Measurements from ENCODE around the gene MYOC.
"Not testable (repeated sequence)": the region's sequence is repeated elsewhere in the genome, so short reads cannot be mapped to it uniquely, and the experiment has no call there.

Gene MYOC

GRCh38 chr1:171622152-171622462, 30.4 kb downstream of the MYOC start, which contains the start of gene MYOCOS:
Gene MYOCOS (plus strand): TSS chr1:171622243. CDS start chr1:171623884, 1,641 bp downstream.
- H3K9ac ChIP-seq (ENCODE audit: low read length): no peak within 1 kb of the TSS
- H3K4me1 ChIP-seq (ENCODE audit: insufficient read depth, low read length, severe bottlenecking): no peaks in the 10 kb centered on the region
- TF ChIP-seq EZH2 (IDR thresholded peaks at IDR 0.05; ENCODE audit: borderline replicate concordance, low read length): no peak
- TF ChIP-seq, protein P1, sequence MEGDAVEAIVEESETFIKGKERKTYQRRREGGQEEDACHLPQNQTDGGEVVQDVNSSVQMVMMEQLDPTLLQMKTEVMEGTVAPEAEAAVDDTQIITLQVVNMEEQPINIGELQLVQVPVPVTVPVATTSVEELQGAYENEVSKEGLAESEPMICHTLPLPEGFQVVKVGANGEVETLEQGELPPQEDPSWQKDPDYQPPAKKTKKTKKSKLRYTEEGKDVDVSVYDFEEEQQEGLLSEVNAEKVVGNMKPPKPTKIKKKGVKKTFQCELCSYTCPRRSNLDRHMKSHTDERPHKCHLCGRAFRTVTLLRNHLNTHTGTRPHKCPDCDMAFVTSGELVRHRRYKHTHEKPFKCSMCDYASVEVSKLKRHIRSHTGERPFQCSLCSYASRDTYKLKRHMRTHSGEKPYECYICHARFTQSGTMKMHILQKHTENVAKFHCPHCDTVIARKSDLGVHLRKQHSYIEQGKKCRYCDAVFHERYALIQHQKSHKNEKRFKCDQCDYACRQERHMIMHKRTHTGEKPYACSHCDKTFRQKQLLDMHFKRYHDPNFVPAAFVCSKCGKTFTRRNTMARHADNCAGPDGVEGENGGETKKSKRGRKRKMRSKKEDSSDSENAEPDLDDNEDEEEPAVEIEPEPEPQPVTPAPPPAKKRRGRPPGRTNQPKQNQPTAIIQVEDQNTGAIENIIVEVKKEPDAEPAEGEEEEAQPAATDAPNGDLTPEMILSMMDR (IDR thresholded peaks at IDR 0.05; ENCODE audit: low read length): no peak
- no peaks in the 10 kb centered on the region for H3K36me3 ChIP-seq (ENCODE audit: insufficient read depth, low read length)
- no peaks in the 10 kb centered on the region for H3K27me3 ChIP-seq (ENCODE audit: insufficient read depth, low read length)
- no peak within 1 kb of the TSS for H3K4me2 ChIP-seq (ENCODE audit: low read length)
- H3K9me3 ChIP-seq (ENCODE audit: low read length): no peaks in the 10 kb centered on the region
- no peak within 1 kb of the TSS for H3K4me3 ChIP-seq (ENCODE audit: low read depth, low read length, poor library complexity, severe bottlenecking)
- no peaks in the 10 kb centered on the region for H3K79me2 ChIP-seq (ENCODE audit: insufficient read depth, low read length)
- H4K20me1 ChIP-seq (ENCODE audit: insufficient read depth, low read length): no peaks in the 10 kb centered on the region
- H3K9me2 ChIP-seq (ENCODE audit: low read depth, low read length): no peaks in the 10 kb centered on the region
- H3F3A ChIP-seq (ENCODE audit: insufficient read depth, low read length): no peaks in the 10 kb centered on the region
- no peak within 1 kb of the TSS for H3K27ac ChIP-seq (ENCODE audit: low read depth, low read length, poor library complexity, severe bottlenecking)
- no peak within 1 kb of the TSS for H2AFZ ChIP-seq (ENCODE audit: low read length)

DNA sequence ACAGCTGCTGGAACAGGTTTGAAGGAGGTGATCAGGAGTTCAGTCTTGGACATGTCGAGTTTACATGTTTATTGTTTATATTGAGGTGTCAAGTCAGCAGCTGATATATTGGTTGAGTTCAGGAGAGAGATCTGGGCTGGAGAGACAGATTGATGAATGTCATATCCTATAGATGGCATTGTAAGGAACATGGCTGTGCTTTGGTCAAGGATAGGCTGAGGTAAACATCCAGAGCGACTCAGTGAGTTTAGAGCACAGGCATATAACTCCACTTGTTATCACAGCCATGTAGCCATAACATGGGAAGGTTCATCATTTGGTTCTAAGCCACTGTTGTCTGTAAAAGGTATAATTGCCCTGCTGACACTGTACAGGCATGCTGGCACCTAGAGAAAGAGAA, 35.9 kb downstream of the MYOC start:
- Histone ChIP-seq H3K79me2 (ENCODE audit: insufficient read depth, low read length) (no peaks in the 10 kb centered on the region), H4K20me1 (ENCODE audit: insufficient read depth, low read length) (no peaks in the 10 kb centered on the region), H3F3A (ENCODE audit: insufficient read depth, low read length) (no peaks in the 10 kb centered on the region), H3K27ac (ENCODE audit: low read depth, low read length, poor library complexity, severe bottlenecking) (no peak overlapping the region), H3K27me3 (ENCODE audit: insufficient read depth, low read length) (no peaks in the 10 kb centered on the region), H3K9me2 (ENCODE audit: low read depth, low read length) (no peaks in the 10 kb centered on the region), H3K4me1 (ENCODE audit: insufficient read depth, low read length, severe bottlenecking) (peaks cover 8% of the 10 kb centered on the region), H2AFZ (ENCODE audit: low read length) (no peak overlapping the region), H3K4me3 (ENCODE audit: low read depth, low read length, poor library complexity, severe bottlenecking) (no peak overlapping the region), H3K9ac (ENCODE audit: low read length) (no peak overlapping the region), H3K4me2 (ENCODE audit: low read length) (no peak overlapping the region), H3K36me3 (ENCODE audit: insufficient read depth, low read length) (no peaks in the 10 kb centered on the region), H3K9me3 (ENCODE audit: low read length) (no peaks in the 10 kb centered on the region)
- TF ChIP-seq EZH2 (IDR thresholded peaks at IDR 0.05; ENCODE audit: borderline replicate concordance, low read length): no peak
- TF ChIP-seq, protein P1 (IDR thresholded peaks at IDR 0.05; ENCODE audit: low read length): no peak

- not testable (repeated sequence) for H3F3A ChIP-seq (ENCODE audit: insufficient read depth, low read length); H3K36me3 ChIP-seq (ENCODE audit: insufficient read depth, low read length); H3K9ac ChIP-seq (ENCODE audit: low read length); H3K9me3 ChIP-seq (ENCODE audit: low read length); H3K4me2 ChIP-seq (ENCODE audit: low read length); H3K4me3 ChIP-seq (ENCODE audit: low read depth, low read length, poor library complexity, severe bottlenecking); H2AFZ ChIP-seq (ENCODE audit: low read length); H3K27me3 ChIP-seq (ENCODE audit: insufficient read depth, low read length); H3K9me2 ChIP-seq (ENCODE audit: low read depth, low read length); H4K20me1 ChIP-seq (ENCODE audit: insufficient read depth, low read length); H3K79me2 ChIP-seq (ENCODE audit: insufficient read depth, low read length); H3K27ac ChIP-seq (ENCODE audit: low read depth, low read length, poor library complexity, severe bottlenecking); H3K4me1 ChIP-seq (ENCODE audit: insufficient read depth, low read length, severe bottlenecking)
Measured at GRCh38 chr1:171615122-171615906, 37.2 kb downstream of the MYOC start.

GRCh38 chr1:171613282-171613681, 39.2 kb downstream of the MYOC start:
- no peak overlapping the region for H3K9ac ChIP-seq (ENCODE audit: low read length)
- H3K27ac ChIP-seq (ENCODE audit: low read depth, low read length, poor library complexity, severe bottlenecking): no peak overlapping the region
- peaks cover 8% of the 10 kb centered on the region for H3K4me1 ChIP-seq (ENCODE audit: insufficient read depth, low read length, severe bottlenecking)
- H3F3A ChIP-seq (ENCODE audit: insufficient read depth, low read length): no peaks in the 10 kb centered on the region
- no peak for TF ChIP-seq EZH2 (IDR thresholded peaks at IDR 0.05; ENCODE audit: borderline replicate concordance, low read length)
- TF ChIP-seq, protein P1 (IDR thresholded peaks at IDR 0.05; ENCODE audit: low read length): no peak
- H4K20me1 ChIP-seq (ENCODE audit: insufficient read depth, low read length): no peaks in the 10 kb centered on the region
- H3K4me3 ChIP-seq (ENCODE audit: low read depth, low read length, poor library complexity, severe bottlenecking): no peak overlapping the region
- no peaks in the 10 kb centered on the region for H3K79me2 ChIP-seq (ENCODE audit: insufficient read depth, low read length)
- H3K36me3 ChIP-seq (ENCODE audit: insufficient read depth, low read length): no peaks in the 10 kb centered on the region
- H3K27me3 ChIP-seq (ENCODE audit: insufficient read depth, low read length): no peaks in the 10 kb centered on the region
- H3K4me2 ChIP-seq (ENCODE audit: low read length): no peak overlapping the region
- H3K9me3 ChIP-seq (ENCODE audit: low read length): no peaks in the 10 kb centered on the region
- H2AFZ ChIP-seq (ENCODE audit: low read length): no peak overlapping the region
- H3K9me2 ChIP-seq (ENCODE audit: low read depth, low read length): no peaks in the 10 kb centered on the region

Data from OCI-LY1 (cell line).